H1 (cell line): Measurements from ENCODE around the gene LAMB1. TPM values are rescaled to one million over a fixed set of nuclear protein-coding genes. Genes with fewer than 3 reads are reported as not detected.

Experiments used
- CTCF ChIA-PET: fragments of 300-600 bp; sonication (Branson Sonifier 250); formaldehyde crosslinking; loops from one replicate; lab custom pipeline; 2021; ENCODE audit not compliant: partially characterized antibody; lab: Charles Lee
- POLR2A ChIA-PET: fragments of 300-600 bp; sonication (Branson Sonifier 250); formaldehyde crosslinking; loops from one replicate; lab custom pipeline; 2021; ENCODE audit warnings: inconsistent platforms; ENCODE audit not compliant: partially characterized antibody; lab: Charles Lee
- DNase-seq, 2 experiments: peaks; one replicate each; pipeline versions ENCODE4 v3.0.0 to v3.0.0-alpha.2; 2010 to 2022; ENCODE audit warnings: low spot score in 2 of 2, low read depth in 1 of 2, mixed read lengths in 1 of 2
- FAIRE-seq: peaks from 2 replicates; lab custom pipeline; 2011; peaks lifted over from hg19 to GRCh38; lab: Jason Lieb, UNC
- H2AFZ ChIP-seq: 2 replicates; pipeline ENCODE4 v1.8.1; 2012; ENCODE audit warnings: low read length, inconsistent platforms
- H2AK5ac ChIP-seq: 2 replicates; pipeline ENCODE4 v1.6.1; 2013; ENCODE audit warnings: low read depth, low read length
- H2BK120ac ChIP-seq: replicated peaks from 2 replicates; pipeline ENCODE3; 2013; ENCODE audit warnings: low read depth, low read length, inconsistent platforms
- H2BK12ac ChIP-seq: 2 replicates; pipeline ENCODE4 v1.6.1; 2013; ENCODE audit warnings: low read depth, low read length
- H2BK15ac ChIP-seq: 2 replicates; pipeline ENCODE4 v1.6.1; 2013; ENCODE audit warnings: low read length
- H2BK20ac ChIP-seq: 2 replicates; pipeline ENCODE4 v1.6.1; 2013; ENCODE audit warnings: low read length
- H2BK5ac ChIP-seq: 2 replicates; pipeline ENCODE4 v1.6.1; 2013; ENCODE audit warnings: low read depth, low read length
- H3K14ac ChIP-seq: 2 replicates; pipeline ENCODE4 v1.6.1; 2013; ENCODE audit warnings: inconsistent platforms; ENCODE audit not compliant: insufficient read length
- H3K18ac ChIP-seq: 2 replicates; pipeline ENCODE4 v1.6.1; 2013; ENCODE audit warnings: low read length; ENCODE audit errors: extremely low read depth
- H3K23ac ChIP-seq: 2 replicates; pipeline ENCODE4 v1.6.1; 2013; ENCODE audit warnings: inconsistent platforms; ENCODE audit not compliant: insufficient read length
- H3K23me2 ChIP-seq: 2 replicates; pipeline ENCODE4 v1.6.1; 2013; ENCODE audit warnings: low read depth, low read length
- H3K27ac ChIP-seq: 2 replicates; pipeline ENCODE4 v1.6.1; 2011; ENCODE audit warnings: low read depth, low read length, inconsistent platforms
- H3K27me3 ChIP-seq, 4 experiments: replicated peaks in 1 of 4; 1 replicate in 1 of 4; 2 replicates in 3 of 4; pipeline versions ENCODE4 v1.6.1 to v1.8.1; 2011 to 2013; ENCODE audit warnings: low read length in 3 of 4, mild to moderate bottlenecking in 3 of 4, inconsistent platforms in 2 of 4, mixed read lengths in 2 of 4, moderate library complexity in 1 of 4; ENCODE audit not compliant: control insufficient read depth in 3 of 4, insufficient read depth in 3 of 4; ENCODE audit errors: extremely low read depth in 1 of 4
- H3K36me3 ChIP-seq, 4 experiments: 2 replicates each; pipeline versions ENCODE4 v1.6.1 to v1.8.1; 2011 to 2013; ENCODE audit warnings: mild to moderate bottlenecking in 4 of 4, low read length in 3 of 4, moderate library complexity in 2 of 4, control low read depth in 1 of 4, inconsistent platforms in 1 of 4; ENCODE audit not compliant: insufficient read depth in 4 of 4, control insufficient read depth in 2 of 4
- H3K4ac ChIP-seq: replicated peaks from 2 replicates; pipeline ENCODE3; 2013; ENCODE audit warnings: low read length, low read depth, mixed read lengths, inconsistent platforms; ENCODE audit not compliant: insufficient read length
- H3K4me1 ChIP-seq, 4 experiments: replicated peaks in 1 of 4; 1 replicate in 1 of 4; 2 replicates in 3 of 4; pipeline versions ENCODE4 v1.6.1 to v1.8.1; 2011 to 2013; ENCODE audit warnings: low read length in 3 of 4, inconsistent platforms in 2 of 4, mixed read lengths in 1 of 4; ENCODE audit not compliant: insufficient read depth in 4 of 4, control insufficient read depth in 3 of 4
- H3K4me2 ChIP-seq, 2 experiments: 2 replicates each; pipeline versions ENCODE4 v1.6.1 to v1.8.1; 2011 to 2013; ENCODE audit warnings: low read depth in 2 of 2, low read length in 2 of 2, control low read depth in 1 of 2, inconsistent platforms in 1 of 2, mild to moderate bottlenecking in 1 of 2; ENCODE audit not compliant: insufficient read depth in 1 of 2
- H3K4me3 ChIP-seq, 4 experiments: fragments of 200-600, 300-600 bp in 1 of 4; sonication (generic), shearing (Covaris generic), sonication (Bioruptor Twin) in 1 of 4; 2 replicates each; pipeline versions ENCODE4 v1.5.1 to v1.8.1; 2011 to 2016; ENCODE audit warnings: low read length in 4 of 4, low read depth in 3 of 4, control low read depth in 2 of 4, inconsistent platforms in 2 of 4, mild to moderate bottlenecking in 2 of 4, mixed read lengths in 1 of 4, moderate library complexity in 1 of 4; ENCODE audit not compliant: insufficient read depth in 2 of 4; ENCODE audit errors: extremely low read depth in 1 of 4
- H3K56ac ChIP-seq: replicated peaks from 2 replicates; pipeline ENCODE3; 2013; ENCODE audit warnings: low read depth, mild to moderate bottlenecking, mixed read lengths, low read length, inconsistent platforms; ENCODE audit not compliant: insufficient read length
- H3K79me1 ChIP-seq: 2 replicates; pipeline ENCODE4 v1.6.1; 2013; ENCODE audit warnings: low read depth, low read length, control low read depth
- H3K79me2 ChIP-seq, 2 experiments: 2 replicates each; pipeline versions ENCODE4 v1.6.1 to v1.8.1; 2012 to 2013; ENCODE audit warnings: low read length in 2 of 2, mild to moderate bottlenecking in 2 of 2, inconsistent platforms in 1 of 2; ENCODE audit not compliant: insufficient read depth in 2 of 2, control insufficient read depth in 1 of 2
- H3K9ac ChIP-seq, 4 experiments: replicated peaks in 1 of 4; 1 replicate in 1 of 4; 2 replicates in 3 of 4; pipeline versions ENCODE4 v1.6.1 to v1.8.1; 2011 to 2013; ENCODE audit warnings: low read depth in 3 of 4, low read length in 3 of 4, control low read depth in 2 of 4, mild to moderate bottlenecking in 2 of 4, moderate library complexity in 2 of 4, inconsistent platforms in 1 of 4; ENCODE audit errors: extremely low read depth in 1 of 4
- H3K9me3 ChIP-seq, 2 experiments: 2 replicates each; pipeline versions ENCODE4 v1.6.1 to v1.8.1; 2012 to 2013; ENCODE audit warnings: mild to moderate bottlenecking in 2 of 2, moderate library complexity in 2 of 2, control low read depth in 1 of 2, inconsistent platforms in 1 of 2, low read depth in 1 of 2, low read length in 1 of 2, mixed read lengths in 1 of 2; ENCODE audit not compliant: insufficient read depth in 2 of 2
- H4K20me1 ChIP-seq, 2 experiments: replicated peaks in 1 of 2; 2 replicates each; pipeline versions ENCODE3 to v1.8.1; 2011 to 2013; ENCODE audit warnings: inconsistent platforms in 2 of 2, low read length in 2 of 2, mild to moderate bottlenecking in 1 of 2; ENCODE audit not compliant: insufficient read depth in 2 of 2, control insufficient read depth in 1 of 2
- H4K5ac ChIP-seq: 2 replicates; pipeline ENCODE4 v1.6.1; 2013; ENCODE audit warnings: low read length, low read depth, mixed read lengths, inconsistent platforms; ENCODE audit not compliant: insufficient read length
- H4K8ac ChIP-seq: 2 replicates; pipeline ENCODE4 v1.8.0; 2013; ENCODE audit warnings: mild to moderate bottlenecking, moderate library complexity, low read length, inconsistent platforms; ENCODE audit not compliant: insufficient read depth; ENCODE audit errors: extremely low read depth
- H4K91ac ChIP-seq: replicated peaks from 2 replicates; pipeline ENCODE3; 2013; ENCODE audit warnings: low read length, mixed read lengths, inconsistent platforms; ENCODE audit not compliant: insufficient read length
- CBX8 ChIP-seq: fragments of 300-800, 300-1000 bp; sonication (generic); IDR thresholded peaks from 2 replicates; pipeline ENCODE4 v1.7.1; 2016; ENCODE audit warnings: low read depth, low read length, borderline replicate concordance
- CEBPB ChIP-seq: IDR thresholded peaks from 2 replicates; pipeline ENCODE4 v1.6.1; 2012; ENCODE audit warnings: low read depth, low read length
- CREB1 ChIP-seq: IDR thresholded peaks from 2 replicates; pipeline ENCODE4 v1.6.1; 2012; ENCODE audit warnings: inconsistent platforms
- HDAC2 ChIP-seq, 2 experiments: fragments of 300-600 bp in 1 of 2; sonication (generic) in 1 of 2; IDR thresholded peaks; 2 replicates each; pipeline ENCODE4 v1.6.1; 2011 to 2012; ENCODE audit warnings: low read depth in 2 of 2, low read length in 2 of 2, mild to moderate bottlenecking in 2 of 2, moderate library complexity in 2 of 2, borderline replicate concordance in 1 of 2, inconsistent platforms in 1 of 2
- PHF8 ChIP-seq: fragments of 200-600 bp; sonication (generic); conservative IDR thresholded peaks from 2 replicates; pipeline ENCODE4 v1.7.1; 2012; ENCODE audit warnings: low read depth, mild to moderate bottlenecking, inconsistent platforms, low read length, moderate library complexity
- POLR2AphosphoS5 ChIP-seq: IDR thresholded peaks from 2 replicates; pipeline ENCODE4 v1.6.1; 2011; ENCODE audit warnings: low read depth, low read length
- WGBS, 2 experiments: shearing (Covaris generic) in 1 of 2; methylation state at CpG; one replicate each; pipeline versions ENCODE4 v1.1.6 to v1.1.7; 2013 to 2015; ENCODE audit warnings: low lambda C conversion rate in 2 of 2, mixed read lengths in 2 of 2, inconsistent platforms in 1 of 2, low coverage in 1 of 2, missing lambda C conversion rate in 1 of 2; ENCODE audit not compliant: insufficient replicate concordance in 2 of 2, insufficient coverage in 1 of 2, insufficient read length in 1 of 2; ENCODE audit errors: extremely low coverage in 1 of 2, missing lambda C conversion rate in 1 of 2; 5-methylcytosine and 5-hydroxymethylcytosine counted together
- polyA plus RNA-seq, 7 experiments: library from polyadenylated mRNA; depleted of rRNA in 3 of 7; stranded (reverse) in 5 of 7; unstranded in 2 of 7; fragments of >200 nt in 5 of 7; fragments of 200-250 nt in 2 of 7; gene quantifications; 1 replicate in 5 of 7; 2 replicates in 1 of 7; 4 replicates in 1 of 7; pipeline versions ENCODE4 v1.2.1 to v1.2.3, GENCODE V29; 2011 to 2013; ENCODE audit warnings: missing spikeins in 2 of 7, mixed read lengths in 2 of 7
- total RNA-seq: library from RNA; stranded (reverse); fragmentation: NEBNext Ultra II Directional; extraction: Animal tissue kit (Norgen Biotek cat#: 25700); gene quantifications from 2 replicates; pipeline ENCODE4 v1.2.1, GENCODE V29; 2021
- TF ChIP-seq, protein P1 (sequence below): IDR thresholded peaks from 2 replicates; pipeline ENCODE4 v1.6.1; 2012; ENCODE audit warnings: low read length, inconsistent platforms

Gene LAMB1
- total and polyA plus RNA-seq, 2 of the 8 experiments (the other 6 are each of a cell fraction or from before 2014, with no cell fraction given), result 31.9 to 38.5 TPM

DNA sequence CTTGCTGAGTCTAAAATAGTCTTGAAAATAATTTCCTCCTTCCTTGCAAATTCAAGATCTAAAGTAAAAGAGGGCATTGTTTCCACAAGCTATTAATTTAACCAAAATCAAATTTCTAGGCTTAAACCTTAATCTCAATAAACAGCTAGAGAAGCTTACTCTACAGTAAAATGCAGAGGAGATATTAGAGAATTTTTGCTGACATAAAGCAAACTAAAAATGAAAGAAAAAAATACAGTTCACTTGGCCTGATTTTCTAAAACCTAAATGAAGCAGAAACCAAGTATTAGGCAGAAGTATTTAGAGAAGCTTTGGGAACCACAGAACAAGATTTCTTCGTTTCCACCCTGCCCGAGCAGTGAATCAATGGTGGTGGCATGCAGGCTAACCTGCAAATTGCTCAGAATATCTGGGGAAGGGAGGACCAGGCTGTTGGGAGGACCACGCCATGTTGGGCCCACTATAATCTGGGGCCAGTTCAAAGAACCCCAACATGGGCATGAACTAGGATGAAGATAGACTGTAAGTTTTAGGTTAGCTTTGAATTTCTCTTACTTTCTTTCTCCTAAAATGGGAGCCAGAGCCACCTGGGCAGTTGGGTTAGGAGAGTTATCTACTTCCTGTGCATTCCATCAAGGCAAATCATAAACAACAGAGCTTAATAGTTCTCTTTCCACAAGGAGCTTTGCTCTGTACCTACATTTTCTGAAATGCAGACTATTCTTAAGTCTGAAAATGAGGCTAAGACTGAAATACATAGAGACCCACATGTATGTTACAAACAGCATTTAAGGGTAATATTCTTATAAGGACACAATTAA is 4.1 kb downstream of the LAMB1 start:
- TF ChIP-seq CEBPB (no peak), PHF8 (no peak), CBX8 (no peak), HDAC2 (IDR thresholded peaks at IDR 0.05; ENCODE audit: borderline replicate concordance in 1 of 2, low read depth in 2 of 2, low read length in 2 of 2) (no peak), CREB1 (no peak), POLR2AphosphoS5 (no peak)
- TF ChIP-seq, protein P1, sequence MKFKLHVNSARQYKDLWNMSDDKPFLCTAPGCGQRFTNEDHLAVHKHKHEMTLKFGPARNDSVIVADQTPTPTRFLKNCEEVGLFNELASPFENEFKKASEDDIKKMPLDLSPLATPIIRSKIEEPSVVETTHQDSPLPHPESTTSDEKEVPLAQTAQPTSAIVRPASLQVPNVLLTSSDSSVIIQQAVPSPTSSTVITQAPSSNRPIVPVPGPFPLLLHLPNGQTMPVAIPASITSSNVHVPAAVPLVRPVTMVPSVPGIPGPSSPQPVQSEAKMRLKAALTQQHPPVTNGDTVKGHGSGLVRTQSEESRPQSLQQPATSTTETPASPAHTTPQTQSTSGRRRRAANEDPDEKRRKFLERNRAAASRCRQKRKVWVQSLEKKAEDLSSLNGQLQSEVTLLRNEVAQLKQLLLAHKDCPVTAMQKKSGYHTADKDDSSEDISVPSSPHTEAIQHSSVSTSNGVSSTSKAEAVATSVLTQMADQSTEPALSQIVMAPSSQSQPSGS, result no peak
- peaks cover 13 to 36% (median 31%) of the 10 kb centered on the region in 4 experiments for H3K27me3 ChIP-seq
- peaks cover 0 to 2% of the 10 kb centered on the region in 2 experiments for H4K20me1 ChIP-seq
- H3K4me1 ChIP-seq, result peaks cover under 1 to 15% (median 6%) of the 10 kb centered on the region in 4 experiments
- no peak overlapping the region for H2AK5ac ChIP-seq
- no peak overlapping the region for H3K4me2 ChIP-seq
- no peaks in the 10 kb centered on the region for H3K79me1 ChIP-seq
- H3K4ac ChIP-seq, result no peak overlapping the region
- no peak overlapping the region for H3K23ac ChIP-seq
- no peak overlapping the region for H2AFZ ChIP-seq
- H2BK5ac ChIP-seq, result no peak overlapping the region
- no peak overlapping the region for H3K14ac ChIP-seq
- POLR2A ChIA-PET, result interaction anchor here (1.4 kb wide), 1 partner anchor 22 kb away, joined by 4 read pairs; no protein-coding TSS in a partner anchor
- H3K4me3 ChIP-seq, result no peak overlapping the region
- H4K8ac ChIP-seq, result no peak overlapping the region; the same call in 1 of the 2 replicates
- WGBS, 2 experiments, result 95% methylated on average over 3 of the region's 3 CpGs; no CpG with 5 or more reads in 1 of the 2 experiments
- H4K91ac ChIP-seq, result no peak overlapping the region
- H3K23me2 ChIP-seq, result peaks cover 23% of the 10 kb centered on the region
- no peak overlapping the region for H2BK12ac ChIP-seq
- H3K9me3 ChIP-seq, result no peaks in the 10 kb centered on the region; a peak in 1 of 4 replicates
- H3K36me3 ChIP-seq, result peaks cover 0 to 20% (median 3%) of the 10 kb centered on the region in 4 experiments; a peak in 4 of 8 replicates
- FAIRE-seq (no peak), DNase-seq (no peak)
- no peak overlapping the region for H3K9ac ChIP-seq
- no peak overlapping the region for H3K18ac ChIP-seq
- no peak overlapping the region for H2BK20ac ChIP-seq
- no peak overlapping the region for H3K56ac ChIP-seq
- H2BK15ac ChIP-seq, result no peak overlapping the region
- H3K79me2 ChIP-seq, result no peaks in the 10 kb centered on the region
- CTCF ChIA-PET, result interaction anchor here (0.6 to 1.6 kb wide), 4 partner anchors 11 to 124 kb away, joined by 3 to 5 read pairs (median 3); partner anchors contain the start of gene DLD
- H4K5ac ChIP-seq, result no peak overlapping the region
- no peak overlapping the region for H2BK120ac ChIP-seq
- H3K27ac ChIP-seq, result no peak overlapping the region
